H9 (cell line): ENCODE measurements around the gene CEP250. TPM values are rescaled to one million over a fixed set of nuclear protein-coding genes. Genes with fewer than 3 reads are reported as not detected.

Source experiments
- DNase-seq: peaks from one replicate; pipeline ENCODE4 v3.0.0-alpha.2; 2017
- H2AFZ ChIP-seq: one replicate; pipeline ENCODE4 v1.6.1; 2013; ENCODE audit warnings: mild to moderate bottlenecking, low read length, control low read depth, moderate library complexity
- H2AK5ac ChIP-seq: 2 replicates; pipeline ENCODE4 v1.6.1; 2013; ENCODE audit warnings: low read length, control low read depth, mixed read lengths; ENCODE audit not compliant: insufficient read length
- H2BK120ac ChIP-seq: one replicate; pipeline ENCODE4 v1.6.1; 2013; ENCODE audit warnings: low read depth, mild to moderate bottlenecking, low read length, control low read depth, inconsistent platforms; ENCODE audit not compliant: poor library complexity, severe bottlenecking
- H2BK12ac ChIP-seq: 2 replicates; pipeline ENCODE4 v1.6.1; 2013; ENCODE audit warnings: low read length, control low read depth, mixed read lengths, low read depth; ENCODE audit not compliant: insufficient read length
- H2BK15ac ChIP-seq: 2 replicates; pipeline ENCODE4 v1.6.1; 2013; ENCODE audit warnings: low read depth, low read length, control low read depth
- H2BK20ac ChIP-seq: one replicate; pipeline ENCODE4 v1.6.1; 2013; ENCODE audit warnings: low read depth, mild to moderate bottlenecking, low read length, control low read depth, inconsistent platforms; ENCODE audit not compliant: poor library complexity, severe bottlenecking
- H2BK5ac ChIP-seq: 2 replicates; pipeline ENCODE4 v1.6.1; 2013; ENCODE audit warnings: low read length, control low read depth, mixed read lengths; ENCODE audit not compliant: insufficient read length
- H3K14ac ChIP-seq: 2 replicates; pipeline ENCODE4 v1.6.1; 2013; ENCODE audit warnings: low read length, control low read depth; ENCODE audit not compliant: insufficient read depth
- H3K18ac ChIP-seq: 2 replicates; pipeline ENCODE4 v1.6.1; 2013; ENCODE audit warnings: low read depth, mild to moderate bottlenecking, mixed read lengths, low read length, control low read depth; ENCODE audit not compliant: insufficient read length
- H3K23ac ChIP-seq: 2 replicates; pipeline ENCODE4 v1.6.1; 2013; ENCODE audit warnings: low read length, control low read depth, mixed read lengths, low read depth; ENCODE audit not compliant: insufficient read length
- H3K23me2 ChIP-seq: 2 replicates; pipeline ENCODE4 v1.6.1; 2013; ENCODE audit warnings: low read depth, mild to moderate bottlenecking, mixed read lengths, low read length, control low read depth; ENCODE audit not compliant: insufficient read length, poor library complexity, severe bottlenecking
- H3K27ac ChIP-seq: 2 replicates; pipeline ENCODE4 v1.5.1; 2013; ENCODE audit warnings: low read length, control low read depth, mixed read lengths, low read depth; ENCODE audit not compliant: insufficient read length
- H3K27me3 ChIP-seq: 2 replicates; pipeline ENCODE4 v1.6.1; 2013; ENCODE audit warnings: low read length, control low read depth, inconsistent platforms; ENCODE audit not compliant: insufficient read depth
- H3K4ac ChIP-seq: 2 replicates; pipeline ENCODE4 v1.6.1; 2013; ENCODE audit warnings: low read depth, mild to moderate bottlenecking, control low read depth, inconsistent platforms, low read length, moderate library complexity
- H3K4me1 ChIP-seq: 2 replicates; pipeline ENCODE4 v1.6.1; 2013; ENCODE audit warnings: low read length, control low read depth, inconsistent platforms; ENCODE audit not compliant: insufficient read depth
- H3K4me2 ChIP-seq: 2 replicates; pipeline ENCODE4 v1.6.1; 2013; ENCODE audit warnings: low read length, control low read depth, mixed read lengths; ENCODE audit not compliant: insufficient read length, insufficient read depth
- H3K56ac ChIP-seq: 2 replicates; pipeline ENCODE4 v1.6.1; 2013; ENCODE audit warnings: low read depth, mild to moderate bottlenecking, mixed read lengths, low read length, control low read depth; ENCODE audit not compliant: insufficient read length
- H3K79me1 ChIP-seq: 2 replicates; pipeline ENCODE4 v1.6.1; 2013; ENCODE audit warnings: low read depth, mild to moderate bottlenecking, moderate library complexity, low read length, control low read depth, inconsistent platforms; ENCODE audit not compliant: insufficient read depth, poor library complexity, severe bottlenecking
- H3K79me2 ChIP-seq: 2 replicates; pipeline ENCODE4 v1.6.1; 2013; ENCODE audit warnings: low read length, control low read depth, inconsistent platforms; ENCODE audit not compliant: insufficient read depth
- H3K9ac ChIP-seq: 2 replicates; pipeline ENCODE4 v1.6.1; 2013; ENCODE audit warnings: low read length, control low read depth, mixed read lengths; ENCODE audit not compliant: insufficient read length; ENCODE audit errors: extremely low read depth
- H3K9me3 ChIP-seq: one replicate; pipeline ENCODE4 v1.6.1; 2013; ENCODE audit warnings: low read depth, low read length, inconsistent platforms; ENCODE audit not compliant: control insufficient read depth
- H3T11ph ChIP-seq: one replicate; pipeline ENCODE4 v1.6.1; 2013; ENCODE audit warnings: mild to moderate bottlenecking, low read length, control low read depth, inconsistent platforms
- H4K20me1 ChIP-seq: one replicate; pipeline ENCODE4 v1.6.1; 2013; ENCODE audit not compliant: control insufficient read depth, insufficient read length, insufficient read depth
- H4K5ac ChIP-seq: 2 replicates; pipeline ENCODE4 v1.6.1; 2013; ENCODE audit warnings: low read depth, mild to moderate bottlenecking, mixed read lengths, low read length, control low read depth; ENCODE audit not compliant: insufficient read length
- H4K8ac ChIP-seq: replicated peaks from 2 replicates; pipeline ENCODE4 v1.6.1; 2013; ENCODE audit warnings: low read length, control low read depth, mixed read lengths, low read depth; ENCODE audit not compliant: insufficient read length
- H4K91ac ChIP-seq: 2 replicates; pipeline ENCODE4 v1.6.1; 2013; ENCODE audit warnings: low read depth, mild to moderate bottlenecking, moderate library complexity, mixed read lengths, low read length, control low read depth; ENCODE audit not compliant: insufficient read length
- H3K27ac Mint-ChIP-seq, 3 experiments: 2 replicates in 2 of 3; 3 replicates in 1 of 3; pipeline ENCODE4 v1.8.0; 2020 to 2021; ENCODE audit warnings: mixed read lengths in 3 of 3, mild to moderate bottlenecking in 1 of 3, moderate library complexity in 1 of 3
- H3K27me3 Mint-ChIP-seq: 2 replicates; pipeline ENCODE4 v1.8.0; 2021; ENCODE audit warnings: low read depth, mild to moderate bottlenecking, moderate library complexity, mixed read lengths
- H3K36me3 Mint-ChIP-seq, 3 experiments: 2 replicates in 2 of 3; 3 replicates in 1 of 3; pipeline ENCODE4 v1.8.0; 2020 to 2021; ENCODE audit warnings: low read depth in 3 of 3, mixed read lengths in 3 of 3; ENCODE audit not compliant: insufficient read depth in 1 of 3
- H3K4me1 Mint-ChIP-seq, 2 experiments: 2 replicates each; pipeline ENCODE4 v1.8.0; 2020; ENCODE audit warnings: mixed read lengths in 2 of 2
- H3K4me3 Mint-ChIP-seq, 2 experiments: 2 replicates in 1 of 2; 3 replicates in 1 of 2; pipeline ENCODE4 v1.8.0; 2020 to 2021; ENCODE audit warnings: mild to moderate bottlenecking in 2 of 2, mixed read lengths in 2 of 2, moderate library complexity in 1 of 2
- H3K9me3 Mint-ChIP-seq, 2 experiments: 2 replicates in 1 of 2; 3 replicates in 1 of 2; pipeline ENCODE4 v1.8.0; 2020; ENCODE audit warnings: mild to moderate bottlenecking in 2 of 2, mixed read lengths in 2 of 2, moderate library complexity in 1 of 2
- CTCF ChIP-seq: fragments of 200-600 bp; sonication (generic); conservative IDR thresholded peaks from 3 replicates; pipeline ENCODE4 v1.8.0; 2021; ENCODE audit warnings: antibody characterized with exemption, mild to moderate bottlenecking
- WGBS: extraction: QIAGEN DNeasy Blood & Tissue Kit; methylation state at CpG from one replicate; pipeline ENCODE4 v1.1.7; 2013; ENCODE audit warnings: missing lambda C conversion rate, low lambda C conversion rate, mixed read lengths; ENCODE audit not compliant: insufficient read length; ENCODE audit errors: extremely low coverage; 5-methylcytosine and 5-hydroxymethylcytosine counted together
- total RNA-seq: library from RNA; stranded (reverse); gene quantifications from 2 replicates; pipeline ENCODE4 v1.2.1, GENCODE V29; 2021

The CEP250 gene
- total RNA-seq, 1 experiment from 2014 or later, result 29.8 TPM

- Histone ChIP-seq H2AFZ (no peak overlapping the region), H2BK15ac (no peak overlapping the region), H2BK120ac (no peak overlapping the region), H4K5ac (no peak overlapping the region), H3K79me2 (no peaks in the 10 kb centered on the region), H3K4me2 (no peak overlapping the region), H2BK5ac (no peak overlapping the region), H3K9ac (no peak overlapping the region), H3K23me2 (no peaks in the 10 kb centered on the region), H3K14ac (no peak overlapping the region), H3K4ac (no peak overlapping the region), H3K27ac (no peak overlapping the region), H4K91ac (no peak overlapping the region), H3K18ac (no peak overlapping the region), H2BK20ac (no peak overlapping the region), H2AK5ac (no peak overlapping the region), H3K79me1 (no peaks in the 10 kb centered on the region), H3K56ac (no peak overlapping the region), H4K8ac (no peak overlapping the region), H3K27me3 (no peaks in the 10 kb centered on the region), H2BK12ac (no peak overlapping the region), H3K9me3 (no peaks in the 10 kb centered on the region), H3K23ac (no peak overlapping the region), H3K4me1 (no peaks in the 10 kb centered on the region), H3T11ph (no peak overlapping the region), H4K20me1 (no peaks in the 10 kb centered on the region)
- DNase-seq, result no peak
- Mint-ChIP-seq H3K9me3 (no peaks in the 10 kb centered on the region), H3K36me3 (peaks cover 34 to 78% (median 73%) of the 10 kb centered on the region in 3 experiments), H3K4me3 (no peak overlapping the region), H3K4me1 (no peaks in the 10 kb centered on the region), H3K27me3 (no peaks in the 10 kb centered on the region), H3K27ac (peak overlapping the region in 1 of 3 experiments; percentile 62; a peak in 2 of 7 replicates)
- no CpG with 5 or more reads among the region's 16 CpGs for WGBS
- TF ChIP-seq CTCF, result no peak
Observed at GRCh38 chr20:35503841-35504561, 48.6 kb downstream of the CEP250 start.
